SK-N-SH treated with all-trans-retinoic acid at 6 μM for 48 hours (cell line): ENCODE measurements around the gene DDAH1.

Experiments
- ATAC-seq: fragments of 200-7000 bp; cut with Tn5 transposase; 3 replicates; pipeline ENCODE4 v1.9.1; 2020; ENCODE audit warnings: mild to moderate bottlenecking, moderate library complexity
- ARNTL ChIP-seq: fragments of 450-650 bp; formaldehyde crosslinking; IDR thresholded peaks from 2 replicates; pipeline ENCODE4 v1.5.0; 2020; ENCODE audit warnings: low read depth, mild to moderate bottlenecking, moderate library complexity, borderline replicate concordance
- BACH2 ChIP-seq: fragments of 250-450 bp; sonication (Bioruptor Pico); IDR thresholded peaks from 2 replicates; pipeline ENCODE4 v1.9.0; 2021; ENCODE audit warnings: mild to moderate bottlenecking, borderline replicate concordance
- CSDC2 ChIP-seq: fragments of 250-450 bp; sonication (Bioruptor Pico); IDR thresholded peaks from 2 replicates; pipeline ENCODE4 v1.5.0; 2020; ENCODE audit warnings: mild to moderate bottlenecking, moderate library complexity
- ESRRG ChIP-seq: fragments of 250-450 bp; sonication (Bioruptor Pico); IDR thresholded peaks from 2 replicates; pipeline ENCODE4 v1.6.1; 2021; ENCODE audit warnings: mild to moderate bottlenecking
- ISL1 ChIP-seq: fragments of 250-450 bp; sonication (Bioruptor Pico); IDR thresholded peaks from 2 replicates; pipeline ENCODE4 v2.1.2; 2022; ENCODE audit warnings: mild to moderate bottlenecking, moderate library complexity
- OSR1 ChIP-seq: fragments of 250-450 bp; sonication (Bioruptor Pico); IDR thresholded peaks from 2 replicates; pipeline ENCODE4 v1.8.0; 2022; ENCODE audit warnings: moderate library complexity, mild to moderate bottlenecking, inconsistent platforms
- PPARA ChIP-seq: fragments of 250-450 bp; sonication (Bioruptor Pico); IDR thresholded peaks from 2 replicates; pipeline ENCODE4 v1.5.0; 2020; ENCODE audit warnings: mild to moderate bottlenecking, borderline replicate concordance
- RARB ChIP-seq: fragments of 250-450 bp; sonication (Bioruptor Pico); IDR thresholded peaks from 2 replicates; pipeline ENCODE4 v1.8.0; 2021; ENCODE audit warnings: mild to moderate bottlenecking, moderate library complexity
- SNAI2 ChIP-seq: fragments of 250-450 bp; sonication (Bioruptor Pico); IDR thresholded peaks from 2 replicates; pipeline ENCODE4 v1.5.0; 2020; ENCODE audit warnings: mild to moderate bottlenecking, moderate library complexity
- TCF4 ChIP-seq: fragments of 250-450 bp; sonication (Bioruptor Pico); IDR thresholded peaks from 2 replicates; pipeline ENCODE4 v1.8.0; 2021; ENCODE audit warnings: mild to moderate bottlenecking, moderate library complexity, borderline replicate concordance
- TOX ChIP-seq: fragments of 250-450 bp; sonication (Bioruptor Pico); IDR thresholded peaks from 2 replicates; pipeline ENCODE4 v1.8.0; 2021; ENCODE audit warnings: mild to moderate bottlenecking, moderate library complexity, borderline replicate concordance
- ZC3H10 ChIP-seq: fragments of 250-450 bp; sonication (Bioruptor Pico); IDR thresholded peaks from 2 replicates; pipeline ENCODE4 v1.5.1; 2021; ENCODE audit warnings: mild to moderate bottlenecking, moderate library complexity
- ZFP3 ChIP-seq: fragments of 250-450 bp; sonication (Bioruptor Pico); IDR thresholded peaks from 2 replicates; pipeline ENCODE4 v1.5.0; 2020; ENCODE audit warnings: mild to moderate bottlenecking, moderate library complexity
- ZFP30 ChIP-seq: fragments of 450-650 bp; formaldehyde crosslinking; IDR thresholded peaks from 2 replicates; pipeline ENCODE4 v1.5.0; 2022; ENCODE audit warnings: mild to moderate bottlenecking, moderate library complexity
- ZNF565 ChIP-seq: fragments of 450-650 bp; formaldehyde crosslinking; conservative IDR thresholded peaks from 2 replicates; pipeline ENCODE4 v1.5.0; 2020; ENCODE audit warnings: low read depth, mild to moderate bottlenecking, moderate library complexity
- ZNF70 ChIP-seq: fragments of 450-650 bp; formaldehyde crosslinking; IDR thresholded peaks from 2 replicates; pipeline ENCODE4 v1.5.0; 2020; ENCODE audit warnings: mild to moderate bottlenecking, moderate library complexity
- TF ChIP-seq, protein P1 (sequence below): fragments of 250-450 bp; sonication (Bioruptor Pico); IDR thresholded peaks from 2 replicates; pipeline ENCODE4 v1.8.0; 2020; ENCODE audit warnings: mild to moderate bottlenecking, moderate library complexity, borderline replicate concordance
- TF ChIP-seq, protein P2 (sequence below): fragments of 250-450 bp; sonication (Bioruptor Pico); IDR thresholded peaks from 2 replicates; pipeline ENCODE4 v1.5.0; 2020; ENCODE audit warnings: mild to moderate bottlenecking, moderate library complexity
- TF ChIP-seq, protein P3 (sequence below): fragments of 250-450 bp; sonication (Bioruptor Pico); IDR thresholded peaks from 2 replicates; pipeline ENCODE4 v1.5.1; 2021; ENCODE audit warnings: mild to moderate bottlenecking, moderate library complexity
- TF ChIP-seq, protein P4 (sequence below): fragments of 250-450 bp; sonication (Bioruptor Pico); IDR thresholded peaks from 2 replicates; pipeline ENCODE4 v1.8.0; 2021; ENCODE audit warnings: low read depth, mild to moderate bottlenecking, moderate library complexity, borderline replicate concordance
- TF ChIP-seq, protein P5 (sequence below): fragments of 250-450 bp; sonication (Bioruptor Pico); IDR thresholded peaks from 2 replicates; pipeline ENCODE4 v1.5.1; 2020; ENCODE audit warnings: low read depth, mild to moderate bottlenecking, moderate library complexity

DDAH1 gene

DNA sequence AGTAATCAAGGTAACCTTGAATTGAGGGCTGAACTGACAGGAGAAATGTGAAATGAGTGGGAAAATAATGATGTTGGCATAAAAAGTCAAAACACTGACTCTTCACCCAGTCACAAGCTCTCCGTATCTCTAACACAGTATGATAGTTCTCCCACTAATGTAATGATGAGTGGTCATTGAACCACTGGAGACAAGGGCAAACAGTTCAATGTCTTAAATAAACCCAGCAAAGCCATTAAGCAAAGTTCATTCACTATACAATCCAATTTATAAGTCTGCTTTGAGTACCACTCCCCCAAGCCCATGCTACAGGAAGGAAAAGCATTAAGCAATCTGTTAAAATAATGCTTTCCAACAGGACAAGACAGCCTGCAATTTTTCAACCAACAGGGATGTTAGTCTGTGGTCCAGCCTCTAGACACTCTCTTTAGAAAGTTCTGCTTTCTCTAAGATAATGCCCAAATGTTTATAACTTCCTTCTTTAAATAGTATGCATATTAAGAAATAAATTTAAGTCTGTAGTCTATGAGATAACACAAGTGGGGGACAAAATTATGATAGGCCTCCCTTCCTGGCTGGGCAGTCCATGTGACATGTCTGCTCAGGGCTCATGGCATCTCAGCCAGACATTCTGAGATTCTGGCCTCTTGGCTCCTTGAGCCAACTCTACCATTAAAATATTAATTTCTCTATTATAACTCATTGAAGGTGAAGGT is 25.5 kb upstream of the DDAH1 start:
- no peak for TF ChIP-seq OSR1 (CRISPR knock-in tag)
- TF ChIP-seq, protein P1, sequence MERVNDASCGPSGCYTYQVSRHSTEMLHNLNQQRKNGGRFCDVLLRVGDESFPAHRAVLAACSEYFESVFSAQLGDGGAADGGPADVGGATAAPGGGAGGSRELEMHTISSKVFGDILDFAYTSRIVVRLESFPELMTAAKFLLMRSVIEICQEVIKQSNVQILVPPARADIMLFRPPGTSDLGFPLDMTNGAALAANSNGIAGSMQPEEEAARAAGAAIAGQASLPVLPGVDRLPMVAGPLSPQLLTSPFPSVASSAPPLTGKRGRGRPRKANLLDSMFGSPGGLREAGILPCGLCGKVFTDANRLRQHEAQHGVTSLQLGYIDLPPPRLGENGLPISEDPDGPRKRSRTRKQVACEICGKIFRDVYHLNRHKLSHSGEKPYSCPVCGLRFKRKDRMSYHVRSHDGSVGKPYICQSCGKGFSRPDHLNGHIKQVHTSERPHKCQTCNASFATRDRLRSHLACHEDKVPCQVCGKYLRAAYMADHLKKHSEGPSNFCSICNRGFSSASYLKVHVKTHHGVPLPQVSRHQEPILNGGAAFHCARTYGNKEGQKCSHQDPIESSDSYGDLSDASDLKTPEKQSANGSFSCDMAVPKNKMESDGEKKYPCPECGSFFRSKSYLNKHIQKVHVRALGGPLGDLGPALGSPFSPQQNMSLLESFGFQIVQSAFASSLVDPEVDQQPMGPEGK (CRISPR knock-in tag): no peak
- no peak for TF ChIP-seq CSDC2 (CRISPR knock-in tag)
- no peak for TF ChIP-seq ZC3H10 (CRISPR knock-in tag)
- TF ChIP-seq ESRRG (CRISPR knock-in tag): no peak
- no peak for TF ChIP-seq ZNF565
- no peak for TF ChIP-seq BACH2
- no peak for TF ChIP-seq PPARA (CRISPR knock-in tag)
- TF ChIP-seq TOX: no peak
- TF ChIP-seq, protein P2, sequence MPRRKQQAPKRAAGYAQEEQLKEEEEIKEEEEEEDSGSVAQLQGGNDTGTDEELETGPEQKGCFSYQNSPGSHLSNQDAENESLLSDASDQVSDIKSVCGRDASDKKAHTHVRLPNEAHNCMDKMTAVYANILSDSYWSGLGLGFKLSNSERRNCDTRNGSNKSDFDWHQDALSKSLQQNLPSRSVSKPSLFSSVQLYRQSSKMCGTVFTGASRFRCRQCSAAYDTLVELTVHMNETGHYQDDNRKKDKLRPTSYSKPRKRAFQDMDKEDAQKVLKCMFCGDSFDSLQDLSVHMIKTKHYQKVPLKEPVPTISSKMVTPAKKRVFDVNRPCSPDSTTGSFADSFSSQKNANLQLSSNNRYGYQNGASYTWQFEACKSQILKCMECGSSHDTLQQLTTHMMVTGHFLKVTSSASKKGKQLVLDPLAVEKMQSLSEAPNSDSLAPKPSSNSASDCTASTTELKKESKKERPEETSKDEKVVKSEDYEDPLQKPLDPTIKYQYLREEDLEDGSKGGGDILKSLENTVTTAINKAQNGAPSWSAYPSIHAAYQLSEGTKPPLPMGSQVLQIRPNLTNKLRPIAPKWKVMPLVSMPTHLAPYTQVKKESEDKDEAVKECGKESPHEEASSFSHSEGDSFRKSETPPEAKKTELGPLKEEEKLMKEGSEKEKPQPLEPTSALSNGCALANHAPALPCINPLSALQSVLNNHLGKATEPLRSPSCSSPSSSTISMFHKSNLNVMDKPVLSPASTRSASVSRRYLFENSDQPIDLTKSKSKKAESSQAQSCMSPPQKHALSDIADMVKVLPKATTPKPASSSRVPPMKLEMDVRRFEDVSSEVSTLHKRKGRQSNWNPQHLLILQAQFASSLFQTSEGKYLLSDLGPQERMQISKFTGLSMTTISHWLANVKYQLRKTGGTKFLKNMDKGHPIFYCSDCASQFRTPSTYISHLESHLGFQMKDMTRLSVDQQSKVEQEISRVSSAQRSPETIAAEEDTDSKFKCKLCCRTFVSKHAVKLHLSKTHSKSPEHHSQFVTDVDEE: no peak
- TF ChIP-seq, protein P3, sequence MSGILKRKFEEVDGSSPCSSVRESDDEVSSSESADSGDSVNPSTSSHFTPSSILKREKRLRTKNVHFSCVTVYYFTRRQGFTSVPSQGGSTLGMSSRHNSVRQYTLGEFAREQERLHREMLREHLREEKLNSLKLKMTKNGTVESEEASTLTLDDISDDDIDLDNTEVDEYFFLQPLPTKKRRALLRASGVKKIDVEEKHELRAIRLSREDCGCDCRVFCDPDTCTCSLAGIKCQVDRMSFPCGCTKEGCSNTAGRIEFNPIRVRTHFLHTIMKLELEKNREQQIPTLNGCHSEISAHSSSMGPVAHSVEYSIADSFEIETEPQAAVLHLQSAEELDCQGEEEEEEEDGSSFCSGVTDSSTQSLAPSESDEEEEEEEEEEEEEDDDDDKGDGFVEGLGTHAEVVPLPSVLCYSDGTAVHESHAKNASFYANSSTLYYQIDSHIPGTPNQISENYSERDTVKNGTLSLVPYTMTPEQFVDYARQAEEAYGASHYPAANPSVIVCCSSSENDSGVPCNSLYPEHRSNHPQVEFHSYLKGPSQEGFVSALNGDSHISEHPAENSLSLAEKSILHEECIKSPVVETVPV (CRISPR knock-in tag): no peak
- no peak for TF ChIP-seq RARB (CRISPR knock-in tag)
- no peak for TF ChIP-seq ISL1 (CRISPR knock-in tag)
- no peak for TF ChIP-seq ZNF70 (CRISPR knock-in tag)
- TF ChIP-seq ZFP3: no peak
- TF ChIP-seq ARNTL (CRISPR knock-in tag): no peak
- no peak for TF ChIP-seq SNAI2
- no peak for ATAC-seq

DNA sequence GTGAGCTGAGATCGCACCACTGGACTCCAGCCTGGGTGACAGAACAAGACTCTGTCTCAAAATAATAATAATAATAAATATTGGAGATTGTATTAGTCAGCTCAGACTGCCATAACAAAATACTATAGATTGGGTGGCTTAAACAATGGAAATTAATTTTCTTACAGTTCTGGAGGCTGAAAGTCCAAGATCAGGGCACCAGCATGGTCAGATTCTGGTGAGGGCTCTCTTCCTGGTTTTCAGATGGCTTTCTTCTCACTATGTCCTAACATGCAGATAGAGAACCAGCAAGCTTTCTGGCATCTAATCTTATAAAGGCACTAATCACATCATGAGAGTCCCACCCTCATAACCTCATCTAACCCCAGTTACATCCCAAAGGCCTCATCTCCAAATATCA is 23.2 kb upstream of the DDAH1 start:
- no peak for ATAC-seq
- TF ChIP-seq, protein P4, sequence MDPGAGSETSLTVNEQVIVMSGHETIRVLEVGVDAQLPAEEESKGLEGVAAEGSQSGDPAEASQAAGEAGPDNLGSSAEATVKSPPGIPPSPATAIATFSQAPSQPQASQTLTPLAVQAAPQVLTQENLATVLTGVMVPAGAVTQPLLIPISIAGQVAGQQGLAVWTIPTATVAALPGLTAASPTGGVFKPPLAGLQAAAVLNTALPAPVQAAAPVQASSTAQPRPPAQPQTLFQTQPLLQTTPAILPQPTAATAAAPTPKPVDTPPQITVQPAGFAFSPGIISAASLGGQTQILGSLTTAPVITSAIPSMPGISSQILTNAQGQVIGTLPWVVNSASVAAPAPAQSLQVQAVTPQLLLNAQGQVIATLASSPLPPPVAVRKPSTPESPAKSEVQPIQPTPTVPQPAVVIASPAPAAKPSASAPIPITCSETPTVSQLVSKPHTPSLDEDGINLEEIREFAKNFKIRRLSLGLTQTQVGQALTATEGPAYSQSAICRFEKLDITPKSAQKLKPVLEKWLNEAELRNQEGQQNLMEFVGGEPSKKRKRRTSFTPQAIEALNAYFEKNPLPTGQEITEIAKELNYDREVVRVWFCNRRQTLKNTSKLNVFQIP: no peak
- TF ChIP-seq, protein P1 (CRISPR knock-in tag): no peak
- TF ChIP-seq TCF4 (CRISPR knock-in tag) (no peak), RARB (CRISPR knock-in tag) (no peak), BACH2 (no peak), ISL1 (CRISPR knock-in tag) (no peak), ZNF70 (CRISPR knock-in tag) (no peak), ZFP30 (CRISPR knock-in tag) (no peak), SNAI2 (no peak)
- TF ChIP-seq, protein P2: no peak
- TF ChIP-seq, protein P5, sequence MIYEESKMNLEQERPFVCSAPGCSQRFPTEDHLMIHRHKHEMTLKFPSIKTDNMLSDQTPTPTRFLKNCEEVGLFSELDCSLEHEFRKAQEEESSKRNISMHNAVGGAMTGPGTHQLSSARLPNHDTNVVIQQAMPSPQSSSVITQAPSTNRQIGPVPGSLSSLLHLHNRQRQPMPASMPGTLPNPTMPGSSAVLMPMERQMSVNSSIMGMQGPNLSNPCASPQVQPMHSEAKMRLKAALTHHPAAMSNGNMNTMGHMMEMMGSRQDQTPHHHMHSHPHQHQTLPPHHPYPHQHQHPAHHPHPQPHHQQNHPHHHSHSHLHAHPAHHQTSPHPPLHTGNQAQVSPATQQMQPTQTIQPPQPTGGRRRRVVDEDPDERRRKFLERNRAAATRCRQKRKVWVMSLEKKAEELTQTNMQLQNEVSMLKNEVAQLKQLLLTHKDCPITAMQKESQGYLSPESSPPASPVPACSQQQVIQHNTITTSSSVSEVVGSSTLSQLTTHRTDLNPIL: no peak
- TF ChIP-seq, protein P3 (CRISPR knock-in tag): no peak
